GM12878 (cell line): ENCODE results near the gene SHISA6.

Experiments used
- CHD2 ChIP-seq: IDR thresholded peaks from 2 replicates; pipeline ENCODE4 v1.6.1; 2011; ENCODE audit warnings: low read depth, low read length, improper control_type of control experiment, borderline replicate concordance
- CTCF ChIP-seq, 3 experiments: IDR thresholded peaks in 2 of 3; conservative IDR thresholded peaks in 1 of 3; 2 replicates each; pipeline ENCODE4 v1.5.1; 2011; ENCODE audit warnings: low read depth in 3 of 3, low read length in 3 of 3, mild to moderate bottlenecking in 3 of 3, control low read depth in 2 of 3, moderate library complexity in 2 of 3, inconsistent platforms in 1 of 3, mixed read lengths in 1 of 3; ENCODE audit not compliant: control insufficient read depth in 2 of 3, insufficient read depth in 1 of 3; ENCODE audit errors: extremely low read depth in 1 of 3
- EP300 ChIP-seq, 2 experiments: fragments of 150-350 bp in 1 of 2; IDR thresholded peaks; 2 replicates each; pipeline ENCODE4 v1.6.1; 2011 to 2012; ENCODE audit warnings: low read depth in 2 of 2, low read length in 2 of 2, borderline replicate concordance in 1 of 2, improper control_type of control experiment in 1 of 2, inconsistent platforms in 1 of 2; ENCODE audit not compliant: control insufficient read depth in 1 of 2
- FOS ChIP-seq: IDR thresholded peaks from 3 replicates; pipeline ENCODE4 v1.6.1; 2011; ENCODE audit warnings: borderline replicate concordance; ENCODE audit not compliant: insufficient read length; ENCODE audit errors: extremely low read depth
- ZBTB33 ChIP-seq: fragments of 450-650 bp; IDR thresholded peaks from 2 replicates; pipeline ENCODE4 v1.6.1; 2017; ENCODE audit warnings: mild to moderate bottlenecking

GRCh38 chr17:11351479-11351878, 110.5 kb downstream of the SHISA6 start:
- TF ChIP-seq FOS, result no peak
- no peak for TF ChIP-seq ZBTB33
- no peak for TF ChIP-seq CTCF (IDR thresholded peaks at IDR 0.05 in 2 of 3, conservative IDR thresholded peaks at IDR 0.05 in 1 of 3; ENCODE audit: control insufficient read depth in 2 of 3, extremely low read depth in 1 of 3, insufficient read depth in 1 of 3, low read depth in 3 of 3, low read length in 3 of 3)
- no peak for TF ChIP-seq EP300 (IDR thresholded peaks at IDR 0.05; ENCODE audit: borderline replicate concordance in 1 of 2, control insufficient read depth in 1 of 2, low read depth in 2 of 2, low read length in 2 of 2)
- no peak for TF ChIP-seq CHD2
